Fibroblast of lung (primary cell): ENCODE measurements around the gene SSH2. TPM values are rescaled to one million over a fixed set of nuclear protein-coding genes. Genes with fewer than 3 reads are reported as not detected.

Experiments used
- DNase-seq, 2 donors: peaks; one replicate each; pipeline versions ENCODE4 v3.0.0 to v3.0.0-alpha.2; 2010; ENCODE audit warnings: low read depth in 2 of 2
- H2AFZ ChIP-seq: 2 replicates; pipeline ENCODE4 v1.5.1; 2012; ENCODE audit warnings: low read length, control low read depth, inconsistent platforms
- H3K27ac ChIP-seq: 2 replicates; pipeline ENCODE4 v1.5.1; 2011; ENCODE audit warnings: low read length, control low read depth; ENCODE audit not compliant: insufficient read depth
- H3K27me3 ChIP-seq: 2 replicates; pipeline ENCODE4 v1.5.1; 2011; ENCODE audit warnings: mild to moderate bottlenecking, low read length; ENCODE audit not compliant: control insufficient read depth, insufficient read depth
- H3K36me3 ChIP-seq: 2 replicates; pipeline ENCODE4 v1.5.1; 2011; ENCODE audit warnings: low read length; ENCODE audit not compliant: control insufficient read depth, insufficient read depth
- H3K4me1 ChIP-seq: 2 replicates; pipeline ENCODE4 v1.5.1; 2011; ENCODE audit warnings: low read length; ENCODE audit not compliant: control insufficient read depth, insufficient read depth; ENCODE audit errors: extremely low read depth
- H3K4me2 ChIP-seq: 2 replicates; pipeline ENCODE4 v1.5.1; 2011; ENCODE audit warnings: low read length, control low read depth; ENCODE audit not compliant: insufficient read depth; ENCODE audit errors: extremely low read depth
- H3K4me3 ChIP-seq, 4 experiments: fragments of 200-600 bp in 1 of 4; sonication (generic) in 1 of 4; replicated peaks in 1 of 4; 2 replicates each; pipeline ENCODE4 v1.5.1; 2011 to 2016; ENCODE audit warnings: low read length in 4 of 4, low read depth in 3 of 4, mild to moderate bottlenecking in 3 of 4, control low read depth in 2 of 4, inconsistent platforms in 1 of 4, mixed read lengths in 1 of 4; ENCODE audit not compliant: insufficient read depth in 1 of 4; ENCODE audit errors: control extremely low read depth in 1 of 4
- H3K79me2 ChIP-seq: 2 replicates; pipeline ENCODE4 v1.5.1; 2012; ENCODE audit warnings: mild to moderate bottlenecking, low read length, inconsistent platforms; ENCODE audit not compliant: control insufficient read depth, insufficient read depth
- H3K9ac ChIP-seq: 2 replicates; pipeline ENCODE4 v1.5.1; 2011; ENCODE audit warnings: mild to moderate bottlenecking, low read length, control low read depth; ENCODE audit not compliant: insufficient read depth
- H3K9me3 ChIP-seq: 2 replicates; pipeline ENCODE4 v1.5.1; 2012; ENCODE audit warnings: low read depth, low read length; ENCODE audit not compliant: control insufficient read depth, insufficient read depth
- H4K20me1 ChIP-seq: 2 replicates; pipeline ENCODE4 v1.5.1; 2011; ENCODE audit warnings: low read length; ENCODE audit not compliant: control insufficient read depth, insufficient read depth; ENCODE audit errors: extremely low read depth
- EZH2 ChIP-seq: IDR thresholded peaks from 2 replicates; pipeline ENCODE4 v1.5.1; 2012; ENCODE audit warnings: low read length, control low read depth, mild to moderate bottlenecking; ENCODE audit errors: missing control alignments
- polyA plus RNA-seq, 2 donors: library from polyadenylated mRNA; depleted of rRNA in 1 of 2; stranded (reverse) in 1 of 2; unstranded in 1 of 2; fragments of >200 nt; gene quantifications; 2 replicates each; pipeline ENCODE4 v1.2.1, GENCODE V29; 2011 to 2012; ENCODE audit warnings: missing spikeins in 1 of 2
- total RNA-seq: library from RNA; depleted of rRNA; stranded (reverse); fragments of >200 nt; gene quantifications from 2 replicates; pipeline ENCODE4 v1.2.1, GENCODE V29; 2014
- TF ChIP-seq, protein P1 (sequence below), 2 donors: IDR thresholded peaks in 1 of 2; conservative IDR thresholded peaks in 1 of 2; 1 replicate in 1 of 2; 2 replicates in 1 of 2; pipeline ENCODE4 v1.5.1; 2011 to 2012; ENCODE audit warnings: low read length in 2 of 2, control low read depth in 1 of 2, inconsistent platforms in 1 of 2, low read depth in 1 of 2, mild to moderate bottlenecking in 1 of 2

The SSH2 gene
- total and polyA plus RNA-seq, 2 donors (not counting 1 experiment from before 2014, with no cell fraction given) = 21.0 to 30.2 TPM

DNA sequence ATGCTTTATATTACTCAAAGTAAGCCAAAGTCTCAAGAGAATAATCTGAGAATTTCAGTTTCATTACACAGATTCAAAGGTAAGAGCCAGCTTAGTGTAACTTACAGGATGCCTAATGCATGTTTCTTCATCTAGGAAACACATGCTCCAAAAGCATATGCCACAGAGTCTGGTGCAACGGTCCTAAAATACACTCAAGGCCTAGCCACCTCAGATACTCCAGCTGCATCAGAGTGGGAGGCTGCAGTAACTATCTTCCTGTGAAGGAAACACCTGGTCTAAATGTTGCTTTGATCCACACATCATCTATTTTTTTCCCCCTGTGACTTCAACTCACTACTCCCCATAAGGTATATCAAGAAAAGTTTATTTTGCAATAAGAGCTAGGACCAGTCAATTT, 255.7 kb downstream of the SSH2 start:
- no peak for DNase-seq
- Histone ChIP-seq H3K4me3 (no peak overlapping the region), H3K36me3 (no peaks in the 10 kb centered on the region), H2AFZ (no peak overlapping the region), H3K79me2 (no peaks in the 10 kb centered on the region), H3K9ac (no peak overlapping the region), H3K4me1 (no peaks in the 10 kb centered on the region), H3K27me3 (no peaks in the 10 kb centered on the region), H3K27ac (no peak overlapping the region), H3K4me2 (no peak overlapping the region), H4K20me1 (no peaks in the 10 kb centered on the region), H3K9me3 (no peaks in the 10 kb centered on the region)
- no peak for TF ChIP-seq EZH2

DNA sequence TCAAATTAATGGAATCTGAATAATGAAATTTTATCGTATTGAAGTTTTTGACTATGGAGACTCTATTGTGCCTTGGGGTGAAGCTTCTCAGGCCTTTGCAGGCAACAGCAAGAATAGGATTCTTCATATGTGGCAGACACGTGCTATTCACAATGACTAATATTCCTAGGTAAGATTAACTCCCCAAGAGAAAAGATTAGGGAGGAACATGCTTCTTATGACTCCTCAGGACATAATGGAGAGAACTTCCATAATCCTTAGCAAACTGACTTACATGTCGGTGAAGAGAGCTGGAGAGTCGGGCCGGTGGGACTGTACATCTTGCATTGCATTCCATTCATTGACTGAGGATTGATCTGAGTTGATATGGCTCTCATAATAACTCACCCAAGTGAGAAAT, 258.4 kb downstream of the SSH2 start:
- no peaks in the 10 kb centered on the region for H3K9me3 ChIP-seq
- no peaks in the 10 kb centered on the region for H3K79me2 ChIP-seq
- no peak for TF ChIP-seq EZH2
- TF ChIP-seq, protein P1, sequence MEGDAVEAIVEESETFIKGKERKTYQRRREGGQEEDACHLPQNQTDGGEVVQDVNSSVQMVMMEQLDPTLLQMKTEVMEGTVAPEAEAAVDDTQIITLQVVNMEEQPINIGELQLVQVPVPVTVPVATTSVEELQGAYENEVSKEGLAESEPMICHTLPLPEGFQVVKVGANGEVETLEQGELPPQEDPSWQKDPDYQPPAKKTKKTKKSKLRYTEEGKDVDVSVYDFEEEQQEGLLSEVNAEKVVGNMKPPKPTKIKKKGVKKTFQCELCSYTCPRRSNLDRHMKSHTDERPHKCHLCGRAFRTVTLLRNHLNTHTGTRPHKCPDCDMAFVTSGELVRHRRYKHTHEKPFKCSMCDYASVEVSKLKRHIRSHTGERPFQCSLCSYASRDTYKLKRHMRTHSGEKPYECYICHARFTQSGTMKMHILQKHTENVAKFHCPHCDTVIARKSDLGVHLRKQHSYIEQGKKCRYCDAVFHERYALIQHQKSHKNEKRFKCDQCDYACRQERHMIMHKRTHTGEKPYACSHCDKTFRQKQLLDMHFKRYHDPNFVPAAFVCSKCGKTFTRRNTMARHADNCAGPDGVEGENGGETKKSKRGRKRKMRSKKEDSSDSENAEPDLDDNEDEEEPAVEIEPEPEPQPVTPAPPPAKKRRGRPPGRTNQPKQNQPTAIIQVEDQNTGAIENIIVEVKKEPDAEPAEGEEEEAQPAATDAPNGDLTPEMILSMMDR (conservative IDR thresholded peaks at IDR 0.05 in 1 of 2, IDR thresholded peaks at IDR 0.05 in 1 of 2; ENCODE audit: low read depth in 1 of 2, low read length in 2 of 2) = no peak
- H3K4me2 ChIP-seq = no peak overlapping the region
- no peak overlapping the region for H3K4me3 ChIP-seq
- H2AFZ ChIP-seq = no peak overlapping the region
- H3K27me3 ChIP-seq = no peaks in the 10 kb centered on the region
- H3K4me1 ChIP-seq = no peaks in the 10 kb centered on the region
- no peaks in the 10 kb centered on the region for H4K20me1 ChIP-seq
- H3K9ac ChIP-seq = no peak overlapping the region
- no peak overlapping the region for H3K27ac ChIP-seq
- no peaks in the 10 kb centered on the region for H3K36me3 ChIP-seq
- DNase-seq = no peak

DNA sequence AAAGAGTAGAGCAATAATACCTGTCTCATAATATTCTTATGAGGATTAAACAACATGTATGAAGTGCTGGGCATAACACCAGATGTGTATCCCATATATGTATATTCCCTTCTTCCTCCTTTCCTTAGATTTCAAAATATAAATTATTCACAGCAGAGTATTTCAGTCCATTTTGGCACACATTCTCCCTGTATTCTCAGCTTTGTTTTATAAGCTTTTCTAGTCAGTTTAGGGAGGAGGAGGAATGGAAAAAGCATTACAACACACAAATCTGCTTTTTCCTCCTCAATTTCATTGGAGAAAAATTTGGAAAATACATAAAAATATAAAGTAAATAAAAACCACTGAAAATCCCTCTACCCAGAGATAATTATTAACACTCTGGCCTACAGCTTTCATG, 260.8 kb downstream of the SSH2 start:
- DNase-seq = no peak
- no peak overlapping the region for H3K27ac ChIP-seq
- no peak for TF ChIP-seq EZH2
- TF ChIP-seq, protein P1 (conservative IDR thresholded peaks at IDR 0.05 in 1 of 2, IDR thresholded peaks at IDR 0.05 in 1 of 2; ENCODE audit: low read depth in 1 of 2, low read length in 2 of 2) = no peak
- no peaks in the 10 kb centered on the region for H3K27me3 ChIP-seq
- H3K36me3 ChIP-seq = no peaks in the 10 kb centered on the region
- H3K4me2 ChIP-seq = no peak overlapping the region
- H2AFZ ChIP-seq = no peak overlapping the region
- no peaks in the 10 kb centered on the region for H3K4me1 ChIP-seq
- no peaks in the 10 kb centered on the region for H3K9me3 ChIP-seq
- no peak overlapping the region for H3K9ac ChIP-seq
- no peaks in the 10 kb centered on the region for H4K20me1 ChIP-seq
- H3K79me2 ChIP-seq = no peaks in the 10 kb centered on the region
- H3K4me3 ChIP-seq = no peak overlapping the region
